ENCODE measurements around the gene PPIP5K2.

The PPIP5K2 gene

DNA sequence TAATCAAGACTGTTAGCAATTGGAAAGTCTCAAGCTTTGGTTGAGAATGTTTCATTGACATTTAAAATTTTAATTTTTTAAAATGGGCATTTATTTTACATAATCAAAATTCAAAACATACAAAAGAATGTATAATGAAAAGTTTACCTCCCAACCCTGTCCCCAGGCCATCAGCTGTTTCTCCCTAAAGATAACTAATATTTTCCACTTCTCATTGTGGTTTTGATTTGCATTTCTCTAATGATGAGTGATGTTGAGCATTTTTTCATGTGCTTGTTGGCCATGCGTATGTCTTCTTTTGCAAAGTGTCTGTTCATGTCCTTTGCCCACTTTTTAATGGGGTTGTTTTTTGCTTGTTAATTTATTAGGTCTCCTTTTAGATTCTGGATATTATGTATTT is 127.0 kb downstream of the PPIP5K2 start:
- DNase-seq (ENCODE audit: low read depth), result no peak

DNA sequence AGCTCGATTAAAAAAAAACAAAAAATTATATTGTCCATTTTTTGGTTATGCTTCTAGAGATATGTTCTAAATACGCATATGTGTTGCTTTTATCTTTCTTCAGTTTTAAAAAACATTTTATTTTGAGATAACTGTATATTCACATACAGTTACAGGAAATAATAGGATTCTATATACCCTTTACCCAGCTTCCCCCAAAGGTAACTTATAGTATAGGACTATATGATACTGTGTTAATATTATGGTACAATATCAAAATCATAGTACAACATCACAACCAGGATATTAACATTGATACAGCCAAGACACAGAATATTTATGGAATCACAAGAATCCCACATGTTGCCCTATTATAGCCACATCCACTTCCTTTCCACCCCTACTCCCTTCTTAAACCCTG is 129.0 kb downstream of the PPIP5K2 start:
- no peak for DNase-seq (ENCODE audit: low read depth)

DNA sequence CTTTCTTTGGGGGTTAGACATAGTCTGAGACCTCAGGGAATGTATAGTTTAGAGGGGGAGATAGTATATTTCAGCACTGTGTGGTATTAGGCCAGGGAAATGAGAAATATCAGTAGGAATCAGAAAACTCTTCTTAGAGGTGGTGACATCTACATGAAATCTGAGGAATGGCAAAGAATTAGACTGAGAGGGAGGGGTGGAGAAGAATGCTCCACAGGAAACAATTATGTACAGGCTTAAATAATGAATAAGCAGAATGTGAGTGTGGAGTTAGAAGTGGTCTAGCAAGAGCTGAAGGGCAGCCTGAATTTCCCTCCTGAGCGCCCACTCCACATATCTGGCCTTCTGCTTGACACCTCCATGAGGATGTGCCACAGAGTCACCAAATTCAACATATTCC is 134.8 kb downstream of the PPIP5K2 start:
- DNase-seq (ENCODE audit: low read depth), result no peak

DNA sequence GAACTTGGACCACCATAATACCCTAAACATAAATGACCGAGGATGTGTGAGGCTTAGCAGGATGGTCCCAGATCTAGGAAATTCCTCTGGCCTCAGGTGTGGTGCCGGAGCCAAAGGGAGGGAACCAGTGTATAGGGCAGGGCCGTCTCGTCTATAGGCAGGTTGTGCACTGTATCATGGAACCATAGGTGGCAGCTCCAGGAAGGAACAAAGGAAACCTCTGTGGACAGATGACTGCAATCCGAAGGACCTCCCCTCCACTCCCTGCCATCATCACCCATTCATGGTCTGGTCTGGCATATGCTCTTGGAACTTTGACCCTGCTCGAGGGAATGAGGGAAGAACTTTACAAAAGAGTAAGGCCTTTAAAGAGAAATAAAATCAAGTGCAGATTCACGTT is 135.6 kb downstream of the PPIP5K2 start:
- no peak for DNase-seq (ENCODE audit: low read depth)

DNA sequence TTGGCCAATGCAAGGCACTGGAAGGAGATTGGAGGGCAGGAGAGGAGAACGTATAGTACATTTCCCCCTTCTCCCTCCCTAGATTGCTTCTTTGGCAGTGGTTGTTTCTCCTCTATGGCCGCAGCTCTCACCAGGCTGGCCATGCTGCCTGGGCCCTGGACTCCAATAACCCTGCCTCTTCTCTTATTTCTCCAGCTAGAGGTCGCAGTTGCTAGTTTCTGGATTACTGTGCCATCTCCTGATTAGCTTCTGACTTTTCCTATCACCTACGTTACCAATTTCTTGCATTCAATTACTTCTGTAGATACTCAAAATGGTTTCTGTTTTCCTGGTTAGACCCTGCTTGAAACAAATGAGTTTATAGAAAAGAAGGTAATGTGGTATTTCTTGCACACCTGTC is 136.1 kb downstream of the PPIP5K2 start:
- DNase-seq (ENCODE audit: low read depth), result no peak

DNA sequence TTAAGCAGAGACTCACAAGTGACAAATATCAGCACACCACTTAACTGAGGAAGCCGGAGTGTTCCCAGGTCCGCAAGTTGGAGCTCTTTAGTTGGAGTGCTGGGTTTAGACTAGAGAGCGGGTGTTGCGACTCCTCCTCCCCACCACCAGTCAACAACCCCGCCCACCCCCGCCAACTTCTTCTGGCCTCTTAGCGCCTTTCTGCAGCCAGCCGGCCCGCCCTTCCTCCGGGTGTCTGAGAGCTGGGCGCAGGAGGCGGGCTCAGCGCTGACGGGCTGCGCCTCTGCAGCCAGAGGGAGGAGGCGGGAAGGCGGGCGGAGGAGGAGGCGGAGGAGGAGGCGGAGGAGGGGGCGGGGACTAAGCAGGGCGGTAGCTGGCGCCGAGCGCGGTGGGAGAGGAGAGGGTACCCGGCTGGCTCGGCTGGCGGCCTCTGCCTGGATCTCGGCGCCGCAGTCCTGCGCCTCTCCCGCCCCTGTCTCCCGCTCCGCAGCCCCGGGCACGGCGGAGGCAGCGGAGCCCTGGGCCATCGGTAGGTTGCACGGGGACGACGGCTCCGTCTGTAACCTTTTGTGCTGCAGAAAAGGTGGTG is 138.4 kb downstream of the PPIP5K2 start, which contains the start of gene MACIR:
MACIR (plus strand) TSS at position 396 of the 589 bp plus-strand sequence. CDS start 17,157 bp downstream, outside the sequence.
- peak; percentile 83 for DNase-seq (ENCODE audit: low read depth)

DNA sequence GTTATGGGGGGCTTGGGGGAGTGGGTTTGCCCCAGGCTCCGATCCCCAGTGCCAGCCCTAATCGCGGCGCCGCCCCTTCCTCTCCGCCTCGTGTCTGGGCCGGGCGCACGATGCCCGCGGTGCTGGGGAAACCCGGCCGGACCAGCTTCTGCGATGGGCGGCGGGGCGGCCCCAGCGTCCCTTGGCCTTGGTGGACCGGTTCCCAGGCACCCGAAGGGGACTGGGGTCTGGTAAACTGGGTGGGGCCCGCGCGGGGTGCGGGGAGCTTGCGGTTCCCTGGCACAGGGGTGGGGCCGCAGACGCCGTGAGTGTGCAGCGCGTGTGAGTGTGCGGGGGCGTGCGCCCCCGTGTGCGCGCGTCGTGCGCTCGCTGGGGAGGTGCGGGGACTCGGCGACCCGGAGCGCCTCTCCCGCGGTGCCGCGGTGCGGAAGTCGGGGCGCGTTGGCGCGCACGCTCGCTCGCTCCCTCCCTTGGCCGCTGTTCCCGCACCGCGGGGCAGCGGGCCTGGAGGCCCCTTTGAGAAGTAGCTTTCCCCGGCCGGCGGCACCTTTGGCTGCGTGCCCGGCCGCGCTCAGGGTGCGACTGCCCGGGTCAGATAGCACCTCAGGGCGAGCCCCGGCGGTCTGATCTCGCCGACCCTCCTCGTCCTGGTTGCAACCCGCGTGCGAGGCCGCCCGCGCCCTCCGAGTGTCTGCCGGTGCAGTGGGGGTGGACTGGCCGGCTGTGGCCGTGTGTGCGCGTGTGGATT is 139.0 kb downstream of the PPIP5K2 start:
- DNase-seq (ENCODE audit: low read depth), result no peak

DNA sequence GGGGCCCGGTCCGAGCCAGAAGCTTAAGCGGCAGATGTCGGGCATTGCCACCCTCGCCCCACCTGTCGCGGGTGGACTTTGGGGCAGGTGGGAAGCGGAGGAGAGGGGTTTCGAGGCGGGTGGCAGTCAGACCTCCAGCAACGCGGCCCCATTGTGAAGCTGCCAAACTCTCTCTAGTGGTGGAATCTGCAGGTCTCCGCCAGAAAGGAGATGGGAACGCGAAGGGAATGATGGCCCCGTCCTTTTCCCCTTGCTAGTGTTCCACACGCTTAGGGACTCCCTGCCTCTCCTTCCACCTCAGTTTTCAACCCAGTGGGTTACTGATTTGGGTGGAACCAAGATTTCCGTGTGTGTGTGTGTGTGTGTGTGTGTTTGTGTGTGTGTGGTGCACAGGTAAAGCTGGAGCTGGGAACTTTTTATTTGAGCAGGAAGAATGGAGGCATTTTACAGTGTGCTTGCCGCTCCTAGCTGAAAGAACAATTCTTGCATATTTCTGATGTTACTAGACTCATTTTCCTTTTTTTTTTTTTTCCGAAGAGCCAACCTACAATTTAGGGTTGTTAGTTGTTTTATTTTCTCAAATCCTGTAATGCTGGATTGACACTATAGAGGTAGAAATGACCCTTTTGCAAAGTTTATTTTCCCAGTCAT is 139.7 kb downstream of the PPIP5K2 start:
- DNase-seq (ENCODE audit: low read depth), result no peak

DNA sequence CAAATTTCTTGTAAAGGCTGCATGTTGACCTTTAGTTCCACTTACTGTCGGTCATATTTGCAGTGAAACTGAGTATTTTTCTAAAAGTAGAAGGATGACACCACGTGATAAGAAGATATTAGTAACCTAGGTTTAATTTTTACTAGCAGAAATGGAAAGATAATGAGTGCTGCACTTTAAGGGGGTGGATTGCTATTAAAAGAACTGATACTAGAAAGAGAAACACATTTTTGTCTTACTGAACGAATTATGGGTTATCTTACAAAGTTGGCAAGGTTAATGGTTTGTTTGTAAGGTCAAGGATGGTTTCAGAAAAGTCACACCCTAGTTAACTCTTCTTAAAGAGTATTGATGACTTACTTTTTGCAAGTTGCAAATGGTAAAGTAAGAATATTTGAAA is 140.8 kb downstream of the PPIP5K2 start:
- no peak for DNase-seq (ENCODE audit: low read depth)

Measured in HS-5 (cell line).